DOHH2 (cell line): Measurements from ENCODE around the gene FAM193A.

Experiments used
- H3F3A ChIP-seq: fragments of 200-600 bp; sonication (generic), shearing (Covaris generic); 2 replicates; pipeline ENCODE4 v1.6.0; 2016; ENCODE audit warnings: antibody characterized with exemption, mild to moderate bottlenecking; ENCODE audit not compliant: control insufficient read depth, insufficient read depth
- H3K27ac ChIP-seq: fragments of 200-600 bp; sonication (generic); 2 replicates; pipeline ENCODE4 v1.5.1; 2014; ENCODE audit warnings: low read depth, mild to moderate bottlenecking, low read length, moderate library complexity
- H3K27me3 ChIP-seq: fragments of 200-600 bp; sonication (generic); 2 replicates; pipeline ENCODE4 v1.6.1; 2014; ENCODE audit warnings: mild to moderate bottlenecking, low read length, mixed read lengths; ENCODE audit not compliant: control insufficient read depth
- H3K36me3 ChIP-seq: fragments of 200-600 bp; sonication (generic); 2 replicates; pipeline ENCODE4 v1.6.1; 2014; ENCODE audit warnings: mild to moderate bottlenecking, low read length, moderate library complexity, mixed read lengths; ENCODE audit not compliant: control insufficient read depth
- H3K4me1 ChIP-seq: fragments of 200-600 bp; sonication (generic); 2 replicates; pipeline ENCODE4 v1.6.1; 2014; ENCODE audit warnings: mild to moderate bottlenecking, low read length, mixed read lengths; ENCODE audit not compliant: control insufficient read depth
- H3K4me2 ChIP-seq: fragments of 200-600 bp; sonication (generic); 2 replicates; pipeline ENCODE4 v1.6.0; 2014; ENCODE audit warnings: mild to moderate bottlenecking, low read length, moderate library complexity
- H3K4me3 ChIP-seq: fragments of 200-600 bp; sonication (generic); 2 replicates; pipeline ENCODE4 v1.5.1; 2014; ENCODE audit warnings: mild to moderate bottlenecking, low read length, mixed read lengths
- H3K79me2 ChIP-seq: fragments of 200-600 bp; sonication (generic); 2 replicates; pipeline ENCODE4 v1.6.1; 2014; ENCODE audit warnings: mild to moderate bottlenecking, low read length, mixed read lengths; ENCODE audit not compliant: control insufficient read depth
- H3K9me2 ChIP-seq: fragments of 200-600 bp; sonication (generic); replicated peaks from 2 replicates; pipeline ENCODE4 v1.6.1; 2014; ENCODE audit warnings: mild to moderate bottlenecking, low read length, mixed read lengths; ENCODE audit not compliant: control insufficient read depth
- H3K9me3 ChIP-seq: fragments of 200-600 bp; sonication (generic); 2 replicates; pipeline ENCODE4 v1.6.1; 2014; ENCODE audit warnings: antibody characterized with exemption, low read length, mixed read lengths; ENCODE audit not compliant: control insufficient read depth, insufficient read depth
- H4K20me1 ChIP-seq: fragments of 200-600 bp; sonication (generic); 2 replicates; pipeline ENCODE4 v1.6.0; 2014; ENCODE audit warnings: low read depth, mild to moderate bottlenecking, antibody characterized with exemption, low read length, moderate library complexity; ENCODE audit not compliant: control insufficient read depth, insufficient read depth
- CTCF ChIP-seq: fragments of 200-600 bp; sonication (generic); IDR thresholded peaks from one replicate; pipeline ENCODE4 v1.5.1; 2014; ENCODE audit warnings: antibody characterized with exemption, mild to moderate bottlenecking, low read depth, low read length; ENCODE audit not compliant: poor library complexity, severe bottlenecking
- EZH2phosphoT487 ChIP-seq: fragments of 200-600 bp; sonication (generic); IDR thresholded peaks from 2 replicates; pipeline ENCODE4 v1.6.1; 2017; ENCODE audit warnings: borderline replicate concordance, mild to moderate bottlenecking, antibody characterized with exemption, low read length, moderate library complexity, mixed read lengths

Gene FAM193A

GRCh38 chr4:2494992-2495391 lies 41.5 kb upstream of the FAM193A start:
- TF ChIP-seq CTCF (no peak), EZH2phosphoT487 (no peak)
- peaks cover 21% of the 10 kb centered on the region for H3K4me1 ChIP-seq
- no peaks in the 10 kb centered on the region for H3F3A ChIP-seq
- no peak overlapping the region for H3K4me2 ChIP-seq
- no peaks in the 10 kb centered on the region for H3K9me3 ChIP-seq
- H3K27me3 ChIP-seq: no peaks in the 10 kb centered on the region
- peaks cover 87% of the 10 kb centered on the region for H3K36me3 ChIP-seq
- peaks cover 8% of the 10 kb centered on the region; the same call in 1 of the 2 replicates for H4K20me1 ChIP-seq
- peaks cover 80% of the 10 kb centered on the region for H3K79me2 ChIP-seq
- no peaks in the 10 kb centered on the region for H3K9me2 ChIP-seq
- H3K27ac ChIP-seq: no peak overlapping the region
- H3K4me3 ChIP-seq: no peak overlapping the region

- Histone ChIP-seq H3K9me2 (no peaks in the 10 kb centered on the region), H3K9me3 (no peaks in the 10 kb centered on the region), H3F3A (no peaks in the 10 kb centered on the region), H3K4me2 (no peak overlapping the region), H3K36me3 (peaks cover 89% of the 10 kb centered on the region), H3K27me3 (no peaks in the 10 kb centered on the region), H3K79me2 (peaks cover 80% of the 10 kb centered on the region), H3K4me1 (peaks cover 21% of the 10 kb centered on the region), H3K27ac (no peak overlapping the region), H4K20me1 (peaks cover 8% of the 10 kb centered on the region; the same call in 1 of the 2 replicates), H3K4me3 (no peak overlapping the region)
- TF ChIP-seq EZH2phosphoT487 (no peak), CTCF (no peak)
Observed at GRCh38 chr4:2497324-2497723, 39.1 kb upstream of the FAM193A start.

- H3K4me2 ChIP-seq: no peak overlapping the region
- no peak overlapping the region for H3K4me3 ChIP-seq
- H3K79me2 ChIP-seq: peaks cover 77% of the 10 kb centered on the region
- no peaks in the 10 kb centered on the region for H3K9me3 ChIP-seq
- peaks cover 21% of the 10 kb centered on the region for H3K4me1 ChIP-seq
- no peak overlapping the region for H3K27ac ChIP-seq
- H3K9me2 ChIP-seq: no peaks in the 10 kb centered on the region
- no peaks in the 10 kb centered on the region for H3K27me3 ChIP-seq
- no peak for TF ChIP-seq CTCF
- TF ChIP-seq EZH2phosphoT487: no peak
- H3K36me3 ChIP-seq: peaks cover 85% of the 10 kb centered on the region
- peaks cover 2% of the 10 kb centered on the region; the same call in 1 of the 2 replicates for H4K20me1 ChIP-seq
- no peaks in the 10 kb centered on the region for H3F3A ChIP-seq
Observed at GRCh38 chr4:2497931-2498330, 38.5 kb upstream of the FAM193A start.
